ENCODE measurements around the gene IFNE. TPM values are rescaled to one million over a fixed set of nuclear protein-coding genes. Genes with fewer than 3 reads are reported as not detected.
A peak's percentile ranks its signal among the peaks of the same experiment; 100 is the strongest.

Gene IFNE
- total RNA-seq, 2 donors from 2014 or later, result not detected

DNA sequence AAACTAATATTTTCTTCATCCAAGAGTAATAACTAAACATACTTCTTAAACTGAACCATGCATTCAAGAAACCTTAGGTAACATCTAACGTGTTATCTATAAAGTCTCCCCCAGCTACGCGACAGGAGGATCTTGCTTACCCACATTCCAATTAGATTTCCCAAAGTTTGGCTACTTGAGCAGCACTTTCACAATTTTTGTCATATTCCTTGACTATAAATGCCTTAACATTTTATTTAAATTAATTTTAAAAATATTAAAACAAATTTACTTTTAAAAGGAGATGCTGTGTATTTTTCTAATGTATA, 25.3 kb upstream of the IFNE start:
- Mint-ChIP-seq H3K36me3 (ENCODE audit: low read depth) (no peaks in the 10 kb centered on the region), H3K4me1 (no peaks in the 10 kb centered on the region), H3K27me3 (peaks cover 3% of the 10 kb centered on the region), H3K4me3 (no peak overlapping the region), H3K27ac (no peak overlapping the region), H3K9me3 (no peaks in the 10 kb centered on the region)
- no peak for ATAC-seq (replicated peaks)

DNA sequence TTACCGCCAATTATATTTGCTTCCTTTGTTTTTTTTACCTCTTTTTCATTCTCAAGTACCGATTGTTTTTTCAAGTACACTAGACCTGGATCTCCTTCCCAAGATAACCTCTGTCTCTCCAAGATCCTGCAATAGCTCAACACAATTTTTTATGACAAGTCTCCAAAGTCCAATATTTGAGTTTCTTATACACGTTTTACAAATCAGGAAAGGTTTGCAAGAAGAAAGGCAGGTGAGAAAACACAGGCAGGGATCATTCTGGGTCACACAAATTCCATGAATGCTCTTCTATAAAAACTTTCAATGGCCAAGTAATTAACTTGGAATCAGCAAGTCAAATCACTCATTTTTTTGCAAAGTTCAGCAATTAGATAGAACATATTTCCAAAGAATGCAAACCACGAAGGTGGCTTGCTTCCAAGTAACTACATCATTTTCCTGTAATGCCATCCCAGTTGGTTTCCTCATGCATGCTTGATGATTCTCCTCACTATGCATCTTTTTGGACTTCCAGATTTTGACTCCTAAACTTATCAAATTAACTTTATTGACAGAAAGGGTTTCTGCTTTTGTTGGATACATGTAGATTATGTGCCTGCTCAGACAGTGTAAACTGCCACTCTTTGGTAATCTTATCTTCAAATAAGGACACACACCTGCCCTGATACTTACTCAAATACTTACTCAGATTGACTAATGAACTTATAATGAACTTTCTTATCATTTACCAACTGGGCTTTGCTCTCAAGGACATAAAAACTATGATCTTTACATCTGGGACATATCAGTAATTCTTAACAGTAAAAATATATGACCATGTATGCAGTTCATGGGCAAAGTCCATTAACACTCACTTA, 24.7 kb upstream of the IFNE start:
- ATAC-seq (replicated peaks), result no peak
- no peak overlapping the region for H3K27ac Mint-ChIP-seq
- H3K4me3 Mint-ChIP-seq, result no peak overlapping the region
- peaks cover 3% of the 10 kb centered on the region for H3K27me3 Mint-ChIP-seq
- no peaks in the 10 kb centered on the region for H3K36me3 Mint-ChIP-seq (ENCODE audit: low read depth)
- H3K4me1 Mint-ChIP-seq, result no peaks in the 10 kb centered on the region
- H3K9me3 Mint-ChIP-seq, result no peaks in the 10 kb centered on the region

- H3K4me3 Mint-ChIP-seq, result no peak overlapping the region
- no peak overlapping the region for H3K27ac Mint-ChIP-seq
- peaks cover 3% of the 10 kb centered on the region for H3K27me3 Mint-ChIP-seq
- H3K36me3 Mint-ChIP-seq (ENCODE audit: low read depth), result no peaks in the 10 kb centered on the region
- ATAC-seq (replicated peaks), result peak; percentile 35
- H3K4me1 Mint-ChIP-seq, result no peaks in the 10 kb centered on the region
- no peaks in the 10 kb centered on the region for H3K9me3 Mint-ChIP-seq
Observed at GRCh38 chr9:21505425-21506179, 23.5 kb upstream of the IFNE start.

- H3K9me3 Mint-ChIP-seq, result no peaks in the 10 kb centered on the region
- ATAC-seq (replicated peaks), result no peak
Observed at GRCh38 chr9:21504894-21505293, 22.8 kb upstream of the IFNE start.

DNA sequence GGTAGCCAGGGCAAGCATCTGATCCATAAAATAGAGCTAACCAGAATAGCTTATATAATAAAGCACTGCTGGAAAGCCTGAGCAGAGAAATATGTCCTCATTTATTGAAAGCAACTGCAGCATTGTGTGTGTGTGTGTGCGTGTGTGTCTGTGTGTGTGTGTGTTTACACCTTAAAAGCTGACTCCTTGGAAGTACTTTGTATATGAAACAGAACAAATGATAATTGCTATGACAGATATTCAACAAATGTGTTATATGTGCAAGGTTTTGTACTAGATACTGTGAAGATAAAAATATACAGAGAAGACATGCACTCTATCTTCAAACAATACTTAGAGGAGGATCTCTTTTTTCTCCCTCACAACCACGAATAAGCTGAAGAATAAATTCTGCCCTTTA, 22.0 kb upstream of the IFNE start:
- Mint-ChIP-seq H3K4me3 (no peak overlapping the region), H3K27me3 (peaks cover 3% of the 10 kb centered on the region), H3K9me3 (no peaks in the 10 kb centered on the region), H3K4me1 (no peaks in the 10 kb centered on the region), H3K36me3 (ENCODE audit: low read depth) (no peaks in the 10 kb centered on the region), H3K27ac (no peak overlapping the region)
- no peak for ATAC-seq (replicated peaks)

More at GRCh38 chr9:21504894-21505293, 22.8 kb upstream of the IFNE start:
- no peaks in the 10 kb centered on the region for H3K4me1 Mint-ChIP-seq
- peaks cover 3% of the 10 kb centered on the region for H3K27me3 Mint-ChIP-seq
- no peak overlapping the region for H3K4me3 Mint-ChIP-seq
- no peak overlapping the region for H3K27ac Mint-ChIP-seq
- H3K36me3 Mint-ChIP-seq (ENCODE audit: low read depth), result no peaks in the 10 kb centered on the region

GRCh38 chr9:21502586-21502985, 20.5 kb upstream of the IFNE start:
- Mint-ChIP-seq H3K36me3 (ENCODE audit: low read depth) (no peaks in the 10 kb centered on the region), H3K4me3 (no peak overlapping the region), H3K4me1 (no peaks in the 10 kb centered on the region), H3K9me3 (no peaks in the 10 kb centered on the region), H3K27ac (no peak overlapping the region), H3K27me3 (no peaks in the 10 kb centered on the region)
- ATAC-seq (replicated peaks), result no peak

DNA sequence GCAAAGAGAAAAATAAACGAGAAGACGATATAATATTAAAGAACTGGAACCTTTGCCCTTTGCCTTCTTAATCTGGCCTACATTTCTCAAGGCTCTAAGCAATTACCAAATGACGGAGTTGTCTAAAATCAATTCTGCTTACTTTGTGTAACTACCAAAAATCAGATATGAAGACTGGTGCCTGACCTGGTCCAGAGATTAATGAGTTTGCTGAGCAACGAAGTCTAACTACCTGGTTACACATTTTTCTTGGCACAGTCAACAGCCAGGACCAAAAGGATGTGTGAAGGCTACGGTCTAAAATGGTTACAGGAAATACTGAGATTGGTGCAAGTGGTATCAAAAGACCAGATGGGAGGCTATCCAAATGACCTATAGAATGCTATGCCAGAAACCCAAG, 17.8 kb upstream of the IFNE start:
- Mint-ChIP-seq H3K27ac (no peak overlapping the region), H3K27me3 (no peaks in the 10 kb centered on the region), H3K9me3 (no peaks in the 10 kb centered on the region), H3K36me3 (ENCODE audit: low read depth) (no peaks in the 10 kb centered on the region), H3K4me1 (no peaks in the 10 kb centered on the region), H3K4me3 (no peak overlapping the region)
- no peak for ATAC-seq (replicated peaks)

- Mint-ChIP-seq H3K4me3 (no peak overlapping the region), H3K4me1 (no peaks in the 10 kb centered on the region), H3K9me3 (no peaks in the 10 kb centered on the region), H3K27me3 (peaks cover 22% of the 10 kb centered on the region), H3K27ac (no peak overlapping the region), H3K36me3 (ENCODE audit: low read depth) (no peaks in the 10 kb centered on the region)
- no peak for ATAC-seq (replicated peaks)
Observed at GRCh38 chr9:21491756-21492155, 9.6 kb upstream of the IFNE start.

- H3K9me3 Mint-ChIP-seq, result no peaks in the 10 kb centered on the region
- ATAC-seq (replicated peaks), result no peak
- peaks cover 8% of the 10 kb centered on the region for H3K27me3 Mint-ChIP-seq
- H3K4me1 Mint-ChIP-seq, result no peaks in the 10 kb centered on the region
- no peak overlapping the region for H3K4me3 Mint-ChIP-seq
- no peaks in the 10 kb centered on the region for H3K36me3 Mint-ChIP-seq (ENCODE audit: low read depth)
- H3K27ac Mint-ChIP-seq, result no peak overlapping the region
Observed at GRCh38 chr9:21481470-21482056, 550 bp downstream of the IFNE start.

DNA sequence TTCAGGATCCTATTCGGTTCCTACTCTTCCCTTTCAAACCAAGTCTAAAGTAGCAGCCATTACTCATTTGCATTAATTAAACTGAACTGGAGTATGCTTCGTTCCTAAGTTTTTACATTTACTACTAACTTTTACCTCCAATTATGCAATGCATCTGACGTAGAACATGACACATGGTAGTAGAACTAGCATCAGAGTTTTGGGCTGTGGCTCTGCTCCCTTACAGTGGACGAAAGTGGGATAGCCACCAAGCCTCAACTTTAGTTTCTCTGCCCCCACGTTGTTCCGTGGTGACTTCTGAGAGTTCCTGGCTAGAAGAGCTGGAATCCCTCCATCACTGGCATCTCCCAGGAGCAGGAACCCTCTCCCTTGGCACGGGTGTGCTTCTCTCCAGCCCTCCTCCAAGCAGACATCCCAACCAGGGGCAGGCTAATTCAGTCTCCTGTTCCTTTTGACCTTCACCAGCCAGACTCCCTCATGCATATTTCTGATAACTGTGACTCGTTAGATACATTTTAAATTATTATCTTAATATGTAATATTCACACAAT, 2.9 kb downstream of the IFNE start:
- no peaks in the 10 kb centered on the region for H3K9me3 Mint-ChIP-seq
- H3K4me3 Mint-ChIP-seq, result no peak overlapping the region
- H3K36me3 Mint-ChIP-seq (ENCODE audit: low read depth), result no peaks in the 10 kb centered on the region
- peaks cover 17% of the 10 kb centered on the region for H3K27me3 Mint-ChIP-seq
- H3K27ac Mint-ChIP-seq, result no peak overlapping the region
- no peaks in the 10 kb centered on the region for H3K4me1 Mint-ChIP-seq
- peak; percentile 24 for ATAC-seq (replicated peaks)

DNA sequence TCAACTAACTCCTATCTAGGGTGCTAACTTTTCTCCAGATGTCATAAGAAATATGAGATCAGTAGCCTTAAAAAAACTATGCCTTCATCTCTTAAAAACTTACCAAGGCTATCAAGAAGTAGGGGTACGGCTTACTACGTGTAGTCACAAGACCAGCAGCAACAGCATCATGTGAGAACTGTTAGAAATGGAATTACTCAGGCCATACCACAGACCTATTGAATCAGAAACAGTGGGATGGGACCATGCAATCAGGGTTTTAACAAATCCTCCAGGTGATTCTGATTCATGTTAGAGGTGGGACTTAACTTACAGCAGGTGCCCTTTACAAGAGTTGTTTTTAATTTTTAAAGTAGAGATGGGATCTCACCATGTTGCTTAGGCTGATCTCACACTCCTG, 4.6 kb downstream of the IFNE start:
- Mint-ChIP-seq H3K36me3 (ENCODE audit: low read depth) (no peaks in the 10 kb centered on the region), H3K4me1 (no peaks in the 10 kb centered on the region), H3K27ac (no peak overlapping the region), H3K9me3 (no peaks in the 10 kb centered on the region), H3K27me3 (peaks cover 20% of the 10 kb centered on the region), H3K4me3 (no peak overlapping the region)
- ATAC-seq (replicated peaks), result peak; percentile 64

GRCh38 chr9:21473236-21473635, 8.9 kb downstream of the IFNE start:
- peaks cover 16% of the 10 kb centered on the region for H3K27me3 Mint-ChIP-seq
- no peak for ATAC-seq (replicated peaks)
- H3K36me3 Mint-ChIP-seq (ENCODE audit: low read depth), result no peaks in the 10 kb centered on the region
- H3K27ac Mint-ChIP-seq, result no peak overlapping the region
- H3K9me3 Mint-ChIP-seq, result no peaks in the 10 kb centered on the region
- H3K4me3 Mint-ChIP-seq, result no peak overlapping the region
- H3K4me1 Mint-ChIP-seq, result no peaks in the 10 kb centered on the region

- H3K27ac Mint-ChIP-seq, result no peak overlapping the region
- peaks cover 21% of the 10 kb centered on the region for H3K27me3 Mint-ChIP-seq
- H3K4me1 Mint-ChIP-seq, result no peaks in the 10 kb centered on the region
- no peak for ATAC-seq (replicated peaks)
- H3K36me3 Mint-ChIP-seq (ENCODE audit: low read depth), result no peaks in the 10 kb centered on the region
- no peak overlapping the region for H3K4me3 Mint-ChIP-seq
- no peaks in the 10 kb centered on the region for H3K9me3 Mint-ChIP-seq
Observed at GRCh38 chr9:21470126-21470525, 12.0 kb downstream of the IFNE start.

GRCh38 chr9:21465859-21466518, 16.1 kb downstream of the IFNE start:
- H3K36me3 Mint-ChIP-seq (ENCODE audit: low read depth), result no peaks in the 10 kb centered on the region
- peak; percentile 63 for ATAC-seq (replicated peaks)
- H3K27ac Mint-ChIP-seq, result no peak overlapping the region
- H3K27me3 Mint-ChIP-seq, result peaks cover 21% of the 10 kb centered on the region
- H3K4me1 Mint-ChIP-seq, result no peaks in the 10 kb centered on the region
- H3K9me3 Mint-ChIP-seq, result no peaks in the 10 kb centered on the region
- H3K4me3 Mint-ChIP-seq, result no peak overlapping the region
